GM18502 (cell line): ENCODE data around the gene ABCB8.

Experiments used
- ATAC-seq: cut with Tn5 transposase; IDR thresholded peaks from one replicate; pipeline ENCODE4 v1.9.1; 2021; ENCODE audit warnings: mild to moderate bottlenecking; ENCODE audit not compliant: unreplicated experiment, poor library complexity

Gene ABCB8

GRCh38 chr7:151053096-151053495, 24.8 kb downstream of the ABCB8 start:
- ATAC-seq = no peak

GRCh38 chr7:151053751-151054150, 25.5 kb downstream of the ABCB8 start:
- no peak for ATAC-seq

- no peak for ATAC-seq
These were observed 28.0 kb downstream of the ABCB8 start for GRCh38 chr7:151056283-151056665.

- ATAC-seq = no peak
These were observed 28.6 kb downstream of the ABCB8 start for GRCh38 chr7:151056666-151057505.

GRCh38 chr7:151057506-151057988, 29.3 kb downstream of the ABCB8 start, which contains the start of gene CDK5:
TSS of gene CDK5 (minus strand) at chr7:151057897. CDS start at chr7:151057848, 49 bp downstream.
- ATAC-seq = peak; percentile 15

- ATAC-seq = peak; percentile 89
These were observed 29.9 kb downstream of the ABCB8 start for GRCh38 chr7:151057989-151058780.

GRCh38 chr7:151058781-151059366, 30.6 kb downstream of the ABCB8 start:
- no peak for ATAC-seq

GRCh38 chr7:151059367-151060112, 31.3 kb downstream of the ABCB8 start, which contains the start of gene SLC4A2:
TSS of gene SLC4A2 (plus strand) at chr7:151059589. CDS start at chr7:151061988, 2,399 bp downstream.
- peak; percentile 31 for ATAC-seq

GRCh38 chr7:151060113-151060415, 31.8 kb downstream of the ABCB8 start:
- ATAC-seq = no peak

- no peak for ATAC-seq
These were observed 32.4 kb downstream of the ABCB8 start for GRCh38 chr7:151060416-151061212.

- ATAC-seq = no peak
These were observed 33.2 kb downstream of the ABCB8 start for GRCh38 chr7:151061213-151062110.

- no peak for ATAC-seq
These were observed 33.8 kb downstream of the ABCB8 start for GRCh38 chr7:151062111-151062398.

GRCh38 chr7:151062399-151063211, 34.4 kb downstream of the ABCB8 start:
- ATAC-seq = no peak

- ATAC-seq = no peak
These were observed 34.9 kb downstream of the ABCB8 start for GRCh38 chr7:151063212-151063561.

GRCh38 chr7:151064454-151064853, 36.2 kb downstream of the ABCB8 start:
- ATAC-seq = no peak

GRCh38 chr7:151064993-151065392, 36.7 kb downstream of the ABCB8 start:
- ATAC-seq = no peak

GRCh38 chr7:151065516-151065915, 37.3 kb downstream of the ABCB8 start:
- ATAC-seq = no peak
